Peyer's patch (tissue), 4 donors: ENCODE data around the gene LIMD2.

ENCODE experiments used
- POLR2A ChIP-seq, 2 donors: fragments of 450-650 bp; IDR thresholded peaks; one replicate each; pipeline ENCODE4 v1.5.1; 2017; ENCODE audit warnings: antibody characterized with exemption in 2 of 2, mild to moderate bottlenecking in 2 of 2, moderate library complexity in 2 of 2
- TF ChIP-seq, protein P1 (sequence below), 6 experiments: fragments of 450-650 bp in 4 of 6; fragments of 200-600 bp in 2 of 6; sonication (generic) in 1 of 6; IDR thresholded peaks; one replicate each; pipeline ENCODE4 v1.5.1; 2017 to 2019; ENCODE audit warnings: antibody characterized with exemption in 6 of 6, mild to moderate bottlenecking in 3 of 6, moderate library complexity in 1 of 6

- TF ChIP-seq, protein P1, sequence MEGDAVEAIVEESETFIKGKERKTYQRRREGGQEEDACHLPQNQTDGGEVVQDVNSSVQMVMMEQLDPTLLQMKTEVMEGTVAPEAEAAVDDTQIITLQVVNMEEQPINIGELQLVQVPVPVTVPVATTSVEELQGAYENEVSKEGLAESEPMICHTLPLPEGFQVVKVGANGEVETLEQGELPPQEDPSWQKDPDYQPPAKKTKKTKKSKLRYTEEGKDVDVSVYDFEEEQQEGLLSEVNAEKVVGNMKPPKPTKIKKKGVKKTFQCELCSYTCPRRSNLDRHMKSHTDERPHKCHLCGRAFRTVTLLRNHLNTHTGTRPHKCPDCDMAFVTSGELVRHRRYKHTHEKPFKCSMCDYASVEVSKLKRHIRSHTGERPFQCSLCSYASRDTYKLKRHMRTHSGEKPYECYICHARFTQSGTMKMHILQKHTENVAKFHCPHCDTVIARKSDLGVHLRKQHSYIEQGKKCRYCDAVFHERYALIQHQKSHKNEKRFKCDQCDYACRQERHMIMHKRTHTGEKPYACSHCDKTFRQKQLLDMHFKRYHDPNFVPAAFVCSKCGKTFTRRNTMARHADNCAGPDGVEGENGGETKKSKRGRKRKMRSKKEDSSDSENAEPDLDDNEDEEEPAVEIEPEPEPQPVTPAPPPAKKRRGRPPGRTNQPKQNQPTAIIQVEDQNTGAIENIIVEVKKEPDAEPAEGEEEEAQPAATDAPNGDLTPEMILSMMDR (IDR thresholded peaks at IDR 0.05), result no peak
- TF ChIP-seq POLR2A (IDR thresholded peaks at IDR 0.05), result no peak
These were observed 5.7 kb upstream of the LIMD2 start for GRCh38 chr17:63705657-63706056.
